SK-N-SH (cell line): ENCODE results near the gene DCUN1D3. TPM values are rescaled to one million over a fixed set of nuclear protein-coding genes. Genes with fewer than 3 reads are reported as not detected.
A peak's percentile ranks its signal among the peaks of the same experiment; 100 is the strongest.

Source experiments
- CTCF ChIA-PET: fragments of 300-600, 350-600 bp; formaldehyde crosslinking; extraction: SDS; loops from one replicate; lab custom pipeline; 2021; lab: Yijun Ruan, JAX
- POLR2A ChIA-PET: fragments of 350-600 bp; sonication (Branson Sonifier 250); formaldehyde crosslinking; extraction: SDS; loops from one replicate; lab custom pipeline; 2020; ENCODE audit warnings: antibody characterized with exemption, inconsistent platforms; lab: Yijun Ruan, JAX
- DNase-seq: peaks from one replicate; pipeline ENCODE4 v3.0.0; 2012
- H2AFZ ChIP-seq: fragments of 200-600 bp; sonication (generic); 2 replicates; pipeline ENCODE4 v1.8.1; 2016; ENCODE audit warnings: antibody characterized with exemption, mild to moderate bottlenecking, low read depth
- H3F3A ChIP-seq: fragments of 200-600 bp; sonication (generic); replicated peaks from 2 replicates; pipeline ENCODE3; 2016; ENCODE audit warnings: antibody characterized with exemption, mild to moderate bottlenecking; ENCODE audit not compliant: insufficient read depth
- H3K27ac ChIP-seq, 2 experiments: fragments of 200-500 bp in 1 of 2; fragments of 200-600 bp in 1 of 2; sonication (Bioruptor generic) in 1 of 2; sonication (generic), shearing (Covaris generic) in 1 of 2; 2 replicates each; pipeline versions ENCODE4 v1.5.1 to v1.6.1; 2014 to 2016; ENCODE audit warnings: low read depth in 2 of 2, inconsistent platforms in 1 of 2, low read length in 1 of 2, mild to moderate bottlenecking in 1 of 2, mixed read lengths in 1 of 2
- H3K27me3 ChIP-seq: fragments of 200-600 bp; sonication (generic), shearing (Covaris generic); 2 replicates; pipeline ENCODE4 v1.6.1; 2016; ENCODE audit warnings: mixed run types; ENCODE audit not compliant: insufficient read depth
- H3K36me3 ChIP-seq, 2 experiments: fragments of 200-500 bp in 1 of 2; fragments of 200-600 bp in 1 of 2; sonication (Bioruptor generic) in 1 of 2; sonication (generic) in 1 of 2; replicated peaks in 1 of 2; 2 replicates each; pipeline versions ENCODE3 to v1.5.1; 2014 to 2016; ENCODE audit warnings: low read length in 1 of 2, mild to moderate bottlenecking in 1 of 2; ENCODE audit not compliant: insufficient read depth in 2 of 2, control insufficient read depth in 1 of 2
- H3K4me1 ChIP-seq, 2 experiments: fragments of 200-500 bp in 1 of 2; fragments of 200-600 bp in 1 of 2; sonication (Bioruptor generic) in 1 of 2; sonication (generic), shearing (Covaris generic) in 1 of 2; 2 replicates each; pipeline versions ENCODE4 v1.5.1 to v1.6.1; 2014 to 2016; ENCODE audit warnings: low read depth in 1 of 2, low read length in 1 of 2, mixed run types in 1 of 2; ENCODE audit not compliant: insufficient read depth in 2 of 2, control insufficient read depth in 1 of 2
- H3K4me2 ChIP-seq: fragments of 200-600 bp; sonication (generic), shearing (Covaris generic); 2 replicates; pipeline ENCODE4 v1.6.1; 2017; ENCODE audit warnings: mixed run types
- H3K4me3 ChIP-seq, 2 experiments: fragments of 200-500 bp in 1 of 2; fragments of 200-600 bp in 1 of 2; sonication (Bioruptor generic) in 1 of 2; sonication (generic), shearing (Covaris generic) in 1 of 2; 2 replicates each; pipeline versions ENCODE4 v1.5.1 to v1.8.1; 2014 to 2016; ENCODE audit warnings: low read depth in 2 of 2, inconsistent platforms in 1 of 2, low read length in 1 of 2, mild to moderate bottlenecking in 1 of 2, mixed read lengths in 1 of 2, moderate library complexity in 1 of 2
- H3K79me2 ChIP-seq: fragments of 200-600 bp; sonication (generic); 2 replicates; pipeline ENCODE4 v1.8.1; 2017; ENCODE audit warnings: mild to moderate bottlenecking; ENCODE audit not compliant: insufficient read depth
- H3K9ac ChIP-seq: fragments of 200-600 bp; sonication (generic); 2 replicates; pipeline ENCODE4 v1.6.1; 2017; ENCODE audit warnings: mixed run types
- H3K9me2 ChIP-seq: fragments of 200-600 bp; sonication (generic); 2 replicates; pipeline ENCODE4 v1.6.1; 2017; ENCODE audit warnings: mixed run types
- H3K9me3 ChIP-seq: fragments of 200-600 bp; sonication (generic); 2 replicates; pipeline ENCODE4 v1.6.1; 2017; ENCODE audit warnings: mixed run types, mild to moderate bottlenecking, moderate library complexity
- H4K20me1 ChIP-seq: fragments of 200-600 bp; sonication (generic); 2 replicates; pipeline ENCODE4 v1.6.1; 2017; ENCODE audit warnings: mild to moderate bottlenecking, mixed run types; ENCODE audit not compliant: insufficient read depth
- CHD2 ChIP-seq: fragments of 150-350 bp; IDR thresholded peaks from 2 replicates; pipeline ENCODE4 v1.6.1; 2018; ENCODE audit warnings: low read length; ENCODE audit not compliant: partially characterized antibody
- ELF1 ChIP-seq: IDR thresholded peaks from 2 replicates; pipeline ENCODE4 v1.4.0; 2012
- EP300 ChIP-seq, 2 experiments: IDR thresholded peaks; 2 replicates each; pipeline versions ENCODE4 v1.4.0 to v1.6.1; 2012; ENCODE audit warnings: borderline replicate concordance in 1 of 2, low read depth in 1 of 2, low read length in 1 of 2
- FOSL2 ChIP-seq: IDR thresholded peaks from 2 replicates; pipeline ENCODE4 v1.4.0; 2012; ENCODE audit warnings: low read depth, mild to moderate bottlenecking, moderate library complexity, borderline replicate concordance
- FOXJ3 ChIP-seq: sonication (generic); formaldehyde crosslinking; IDR thresholded peaks from 2 replicates; pipeline ENCODE4 v1.5.1; 2020; ENCODE audit warnings: mild to moderate bottlenecking, missing genetic modification reagents
- FOXM1 ChIP-seq: IDR thresholded peaks from 2 replicates; pipeline ENCODE4 v1.4.0; 2012; ENCODE audit warnings: low read depth, mild to moderate bottlenecking
- GABPA ChIP-seq: IDR thresholded peaks from 2 replicates; pipeline ENCODE4 v1.4.0; 2012; ENCODE audit warnings: low read depth, mild to moderate bottlenecking
- GATA2 ChIP-seq: sonication (generic); formaldehyde crosslinking; IDR thresholded peaks from 2 replicates; pipeline ENCODE4 v1.5.0; 2020; ENCODE audit warnings: mild to moderate bottlenecking, missing genetic modification reagents
- JUND ChIP-seq: IDR thresholded peaks from 2 replicates; pipeline ENCODE4 v1.4.0; 2012
- MEF2A ChIP-seq: IDR thresholded peaks from 2 replicates; pipeline ENCODE4 v1.4.0; 2012; ENCODE audit warnings: low read depth, borderline replicate concordance
- NFIC ChIP-seq: IDR thresholded peaks from 2 replicates; pipeline ENCODE4 v1.4.0; 2012; ENCODE audit warnings: borderline replicate concordance
- POLR2AphosphoS5 ChIP-seq: IDR thresholded peaks from 2 replicates; pipeline ENCODE4 v1.6.1; 2012; ENCODE audit warnings: low read depth, low read length
- RFX5 ChIP-seq: IDR thresholded peaks from 2 replicates; pipeline ENCODE4 v1.6.1; 2012; ENCODE audit warnings: mild to moderate bottlenecking, improper control_type of control experiment, low read length
- RXRA ChIP-seq: IDR thresholded peaks from 2 replicates; pipeline ENCODE4 v1.4.0; 2012; ENCODE audit warnings: low read depth, mild to moderate bottlenecking, borderline replicate concordance
- SIN3A ChIP-seq: IDR thresholded peaks from 2 replicates; pipeline ENCODE4 v1.6.1; 2012; ENCODE audit warnings: low read depth, mild to moderate bottlenecking, low read length, moderate library complexity, borderline replicate concordance
- TAF1 ChIP-seq: IDR thresholded peaks from 2 replicates; pipeline ENCODE4 v1.6.1; 2012; ENCODE audit warnings: low read depth, mild to moderate bottlenecking, low read length, moderate library complexity, borderline replicate concordance
- TCF12 ChIP-seq: IDR thresholded peaks from 2 replicates; pipeline ENCODE4 v1.4.0; 2012
- TEAD4 ChIP-seq: IDR thresholded peaks from 2 replicates; pipeline ENCODE4 v1.4.0; 2012; ENCODE audit warnings: mild to moderate bottlenecking, borderline replicate concordance; ENCODE audit not compliant: insufficient read depth
- YY1 ChIP-seq: IDR thresholded peaks from 2 replicates; pipeline ENCODE4 v1.4.0; 2012; ENCODE audit warnings: low read depth, mild to moderate bottlenecking
- WGBS: methylation state at CpG from one replicate; pipeline ENCODE4 v1.1.6; 2017; ENCODE audit warnings: low lambda C conversion rate; 5-methylcytosine and 5-hydroxymethylcytosine counted together
- polyA plus RNA-seq, 3 experiments: library from polyadenylated mRNA; depleted of rRNA; stranded (reverse); fragments of >200 nt; gene quantifications; 2 replicates each; pipeline ENCODE4 v1.2.3, GENCODE V29; 2012
- TF ChIP-seq, protein P1 (sequence below): IDR thresholded peaks from 2 replicates; pipeline ENCODE4 v1.4.0; 2012; ENCODE audit warnings: low read depth
- TF ChIP-seq, protein P2 (sequence below): IDR thresholded peaks from 2 replicates; pipeline ENCODE4 v1.4.0; 2012; ENCODE audit warnings: low read depth, borderline replicate concordance
- TF ChIP-seq, protein P3 (sequence below): IDR thresholded peaks from 2 replicates; pipeline ENCODE4 v1.4.0; 2012; ENCODE audit warnings: low read depth, borderline replicate concordance
- TF ChIP-seq, protein P4 (sequence below): IDR thresholded peaks from 2 replicates; pipeline ENCODE4; 2012
- TF ChIP-seq, protein P5 (sequence below): IDR thresholded peaks from 2 replicates; pipeline ENCODE4 v1.6.1; 2012; ENCODE audit warnings: mild to moderate bottlenecking, low read depth, low read length, moderate library complexity
- TF ChIP-seq, protein P6 (sequence below): fragments of 150-350 bp; IDR thresholded peaks from 2 replicates; pipeline ENCODE4 v1.6.1; 2017; ENCODE audit warnings: antibody characterized with exemption, low read length, low read depth, borderline replicate concordance

The DCUN1D3 gene
- polyA plus RNA-seq, 1 of the 3 experiments (the other 2 are of a cell fraction), result 4.7 TPM

DNA sequence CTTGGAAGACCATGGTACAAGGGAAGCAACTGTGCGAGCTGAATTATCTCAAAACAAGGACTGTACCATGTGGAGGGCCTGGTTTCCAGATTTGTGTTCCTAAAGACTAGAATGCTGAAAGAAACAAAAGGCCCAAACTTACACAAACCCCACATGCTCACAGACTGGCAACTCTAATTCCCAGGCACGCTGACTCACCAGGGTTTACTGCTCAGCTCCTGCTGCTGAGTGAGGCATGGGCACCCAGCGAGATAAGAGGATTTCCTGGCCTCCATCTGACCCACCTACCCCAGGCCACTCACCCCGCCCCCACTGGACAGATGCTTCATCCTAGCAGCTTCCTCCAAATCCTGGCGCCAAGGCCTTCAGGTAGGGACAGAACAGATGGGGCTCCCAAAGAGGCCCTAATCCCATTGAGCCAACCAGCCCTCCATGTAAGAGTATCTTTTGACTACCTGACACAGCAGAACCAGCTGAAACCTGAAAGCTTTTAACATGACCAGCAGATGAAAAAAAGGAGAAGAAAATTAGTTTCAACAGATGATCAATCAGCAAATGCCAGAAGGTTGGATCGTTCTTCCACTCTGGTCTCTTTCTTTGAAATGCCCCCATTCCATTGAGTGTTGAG lies 33.9 kb downstream of the DCUN1D3 start:
- Histone ChIP-seq H3K79me2 (peaks cover 82% of the 10 kb centered on the region), H3K4me1 (peaks cover 36 to 41% of the 10 kb centered on the region in 2 experiments), H3K9ac (peak overlapping the region; percentile 71), H3F3A (peaks cover 21% of the 10 kb centered on the region), H4K20me1 (no peaks in the 10 kb centered on the region), H3K4me2 (peak overlapping the region; percentile 56), H3K27ac (peak overlapping the region; percentile 90 to 96), H3K4me3 (no peak overlapping the region), H3K9me3 (no peaks in the 10 kb centered on the region), H3K9me2 (no peaks in the 10 kb centered on the region), H2AFZ (peak overlapping the region; percentile 47), H3K36me3 (peaks cover 9 to 10% of the 10 kb centered on the region in 2 experiments), H3K27me3 (no peaks in the 10 kb centered on the region)
- CTCF ChIA-PET, result interaction anchor here (0.7 to 4.8 kb wide), 6 partner anchors 9 to 22 kb away, joined by 3 to 23 read pairs (median 4); no protein-coding TSS in a partner anchor
- peak; percentile 35 for DNase-seq
- WGBS, result 25% methylated on average over 4 of the region's 6 CpGs
- TF ChIP-seq, protein P1, sequence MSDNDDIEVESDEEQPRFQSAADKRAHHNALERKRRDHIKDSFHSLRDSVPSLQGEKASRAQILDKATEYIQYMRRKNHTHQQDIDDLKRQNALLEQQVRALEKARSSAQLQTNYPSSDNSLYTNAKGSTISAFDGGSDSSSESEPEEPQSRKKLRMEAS, result peak; percentile 91
- TF ChIP-seq MEF2A, result no peak
- peak; percentile 30 for TF ChIP-seq CHD2
- 0 out of 2 replicates have a peak, but pooled peaks have one; percentile 42 for TF ChIP-seq TEAD4
- TF ChIP-seq RFX5, result no peak
- TF ChIP-seq TCF12, result peak; percentile 73
- peak; percentile 87 for TF ChIP-seq FOSL2
- TF ChIP-seq FOXJ3 (CRISPR knock-in tag), result no peak
- TF ChIP-seq GABPA, result no peak
- peak; percentile 42; the same call in 1 of the 2 replicates for TF ChIP-seq NFIC
- TF ChIP-seq RXRA, result peak; percentile 96
- TF ChIP-seq, protein P2, sequence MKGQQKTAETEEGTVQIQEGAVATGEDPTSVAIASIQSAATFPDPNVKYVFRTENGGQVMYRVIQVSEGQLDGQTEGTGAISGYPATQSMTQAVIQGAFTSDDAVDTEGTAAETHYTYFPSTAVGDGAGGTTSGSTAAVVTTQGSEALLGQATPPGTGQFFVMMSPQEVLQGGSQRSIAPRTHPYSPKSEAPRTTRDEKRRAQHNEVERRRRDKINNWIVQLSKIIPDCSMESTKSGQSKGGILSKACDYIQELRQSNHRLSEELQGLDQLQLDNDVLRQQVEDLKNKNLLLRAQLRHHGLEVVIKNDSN, result no peak
- 0 out of 2 replicates have a peak, but pooled peaks have one; percentile 36 for TF ChIP-seq FOXM1
- no peak for TF ChIP-seq YY1
- TF ChIP-seq SIN3A, result no peak
- TF ChIP-seq, protein P3, sequence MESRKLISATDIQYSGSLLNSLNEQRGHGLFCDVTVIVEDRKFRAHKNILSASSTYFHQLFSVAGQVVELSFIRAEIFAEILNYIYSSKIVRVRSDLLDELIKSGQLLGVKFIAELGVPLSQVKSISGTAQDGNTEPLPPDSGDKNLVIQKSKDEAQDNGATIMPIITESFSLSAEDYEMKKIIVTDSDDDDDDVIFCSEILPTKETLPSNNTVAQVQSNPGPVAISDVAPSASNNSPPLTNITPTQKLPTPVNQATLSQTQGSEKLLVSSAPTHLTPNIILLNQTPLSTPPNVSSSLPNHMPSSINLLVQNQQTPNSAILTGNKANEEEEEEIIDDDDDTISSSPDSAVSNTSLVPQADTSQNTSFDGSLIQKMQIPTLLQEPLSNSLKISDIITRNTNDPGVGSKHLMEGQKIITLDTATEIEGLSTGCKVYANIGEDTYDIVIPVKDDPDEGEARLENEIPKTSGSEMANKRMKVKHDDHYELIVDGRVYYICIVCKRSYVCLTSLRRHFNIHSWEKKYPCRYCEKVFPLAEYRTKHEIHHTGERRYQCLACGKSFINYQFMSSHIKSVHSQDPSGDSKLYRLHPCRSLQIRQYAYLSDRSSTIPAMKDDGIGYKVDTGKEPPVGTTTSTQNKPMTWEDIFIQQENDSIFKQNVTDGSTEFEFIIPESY, result no peak
- TF ChIP-seq, protein P4, sequence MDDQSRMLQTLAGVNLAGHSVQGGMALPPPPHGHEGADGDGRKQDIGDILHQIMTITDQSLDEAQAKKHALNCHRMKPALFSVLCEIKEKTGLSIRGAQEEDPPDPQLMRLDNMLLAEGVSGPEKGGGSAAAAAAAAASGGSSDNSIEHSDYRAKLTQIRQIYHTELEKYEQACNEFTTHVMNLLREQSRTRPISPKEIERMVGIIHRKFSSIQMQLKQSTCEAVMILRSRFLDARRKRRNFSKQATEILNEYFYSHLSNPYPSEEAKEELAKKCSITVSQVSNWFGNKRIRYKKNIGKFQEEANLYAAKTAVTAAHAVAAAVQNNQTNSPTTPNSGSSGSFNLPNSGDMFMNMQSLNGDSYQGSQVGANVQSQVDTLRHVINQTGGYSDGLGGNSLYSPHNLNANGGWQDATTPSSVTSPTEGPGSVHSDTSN, result peak; percentile 54
- peak; percentile 23; the same call in 1 of the 2 replicates for TF ChIP-seq ELF1
- peak; percentile 45; the same call in 1 of the 2 replicates for TF ChIP-seq POLR2AphosphoS5
- TF ChIP-seq, protein P5, sequence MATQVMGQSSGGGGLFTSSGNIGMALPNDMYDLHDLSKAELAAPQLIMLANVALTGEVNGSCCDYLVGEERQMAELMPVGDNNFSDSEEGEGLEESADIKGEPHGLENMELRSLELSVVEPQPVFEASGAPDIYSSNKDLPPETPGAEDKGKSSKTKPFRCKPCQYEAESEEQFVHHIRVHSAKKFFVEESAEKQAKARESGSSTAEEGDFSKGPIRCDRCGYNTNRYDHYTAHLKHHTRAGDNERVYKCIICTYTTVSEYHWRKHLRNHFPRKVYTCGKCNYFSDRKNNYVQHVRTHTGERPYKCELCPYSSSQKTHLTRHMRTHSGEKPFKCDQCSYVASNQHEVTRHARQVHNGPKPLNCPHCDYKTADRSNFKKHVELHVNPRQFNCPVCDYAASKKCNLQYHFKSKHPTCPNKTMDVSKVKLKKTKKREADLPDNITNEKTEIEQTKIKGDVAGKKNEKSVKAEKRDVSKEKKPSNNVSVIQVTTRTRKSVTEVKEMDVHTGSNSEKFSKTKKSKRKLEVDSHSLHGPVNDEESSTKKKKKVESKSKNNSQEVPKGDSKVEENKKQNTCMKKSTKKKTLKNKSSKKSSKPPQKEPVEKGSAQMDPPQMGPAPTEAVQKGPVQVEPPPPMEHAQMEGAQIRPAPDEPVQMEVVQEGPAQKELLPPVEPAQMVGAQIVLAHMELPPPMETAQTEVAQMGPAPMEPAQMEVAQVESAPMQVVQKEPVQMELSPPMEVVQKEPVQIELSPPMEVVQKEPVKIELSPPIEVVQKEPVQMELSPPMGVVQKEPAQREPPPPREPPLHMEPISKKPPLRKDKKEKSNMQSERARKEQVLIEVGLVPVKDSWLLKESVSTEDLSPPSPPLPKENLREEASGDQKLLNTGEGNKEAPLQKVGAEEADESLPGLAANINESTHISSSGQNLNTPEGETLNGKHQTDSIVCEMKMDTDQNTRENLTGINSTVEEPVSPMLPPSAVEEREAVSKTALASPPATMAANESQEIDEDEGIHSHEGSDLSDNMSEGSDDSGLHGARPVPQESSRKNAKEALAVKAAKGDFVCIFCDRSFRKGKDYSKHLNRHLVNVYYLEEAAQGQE, result peak; percentile 64; the same call in 1 of the 2 replicates
- peak; percentile 77 for TF ChIP-seq JUND
- TF ChIP-seq, protein P6, sequence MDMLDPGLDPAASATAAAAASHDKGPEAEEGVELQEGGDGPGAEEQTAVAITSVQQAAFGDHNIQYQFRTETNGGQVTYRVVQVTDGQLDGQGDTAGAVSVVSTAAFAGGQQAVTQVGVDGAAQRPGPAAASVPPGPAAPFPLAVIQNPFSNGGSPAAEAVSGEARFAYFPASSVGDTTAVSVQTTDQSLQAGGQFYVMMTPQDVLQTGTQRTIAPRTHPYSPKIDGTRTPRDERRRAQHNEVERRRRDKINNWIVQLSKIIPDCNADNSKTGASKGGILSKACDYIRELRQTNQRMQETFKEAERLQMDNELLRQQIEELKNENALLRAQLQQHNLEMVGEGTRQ, result no peak
- peak in 1 of 2 experiments; percentile 50; a peak in 1 of 4 replicates for TF ChIP-seq EP300 (IDR thresholded peaks at IDR 0.05; ENCODE audit: borderline replicate concordance in 1 of 2, low read depth in 1 of 2, low read length in 1 of 2)
- 0 out of 2 replicates have a peak, but pooled peaks have one; percentile 37 for TF ChIP-seq TAF1
- no peak for TF ChIP-seq GATA2 (CRISPR knock-in tag)
- POLR2A ChIA-PET, result no interaction called here
